Right cardiac atrium (tissue), 5 donors: Measurements from ENCODE around the gene SMARCA2. TPM values are rescaled to one million over a fixed set of nuclear protein-coding genes. Genes with fewer than 3 reads are reported as not detected.
A peak's percentile ranks its signal among the peaks of the same experiment; 100 is the strongest.

Experiments
- ATAC-seq, 2 donors: fragments of 200-7000 bp; cut with Tn5 transposase; one replicate each; pipeline versions ENCODE4 v1.8.0 to v1.9.1; 2020; ENCODE audit warnings: moderate library complexity in 2 of 2, mild to moderate bottlenecking in 1 of 2
- DNase-seq, 3 donors: peaks; one replicate each; pipeline ENCODE4 v3.0.0-alpha.2; 2020
- H3K27ac ChIP-seq: one replicate; pipeline ENCODE4 v1.5.1; 2013; ENCODE audit warnings: mild to moderate bottlenecking, low read length, control low read depth, moderate library complexity
- H3K27me3 ChIP-seq: one replicate; pipeline ENCODE4 v1.6.1; 2013; ENCODE audit not compliant: control insufficient read depth, insufficient read depth
- H3K4me1 ChIP-seq: one replicate; pipeline ENCODE4 v1.6.1; 2013; ENCODE audit warnings: low read length; ENCODE audit not compliant: control insufficient read depth, insufficient read depth
- H3K4me3 ChIP-seq: one replicate; pipeline ENCODE4 v1.5.1; 2013; ENCODE audit warnings: low read length, control low read depth
- H3K9me3 ChIP-seq: one replicate; pipeline ENCODE4 v1.6.1; 2013; ENCODE audit warnings: low read length; ENCODE audit not compliant: control insufficient read depth
- WGBS: extraction: QIAGEN DNeasy Blood & Tissue Kit; methylation state at CpG from one replicate; pipeline ENCODE4 v1.1.7; 2013; 5-methylcytosine and 5-hydroxymethylcytosine counted together
- intact Hi-C, 4 donors: fragments of 100-400 bp; cut with DNase I; formaldehyde crosslinking; loops; one replicate each; pipeline versions ENCODE4 v1.11.0 to v1.14.0; 2022 to 2023
- polyA plus RNA-seq: library from polyadenylated mRNA; stranded (reverse); fragments of 200-250 nt; gene quantifications from one replicate; pipeline ENCODE4 v1.2.3, GENCODE V29; 2013
- total RNA-seq, 4 donors: library from RNA; stranded (reverse); fragmentation: NEBNext Ultra II Directional; extraction: Animal tissue kit (Norgen Biotek cat#: 25700); gene quantifications; one replicate each; pipeline ENCODE4 v1.2.1, GENCODE V29; 2021
- donor health status: healthy with polysubstance abuse.
- donor health status: DM: no; HTN: yes; CAD: no.
- donor health status: DM: no; HTN: no; CAD: no.
- donor health status: DM: no; HTN: yes; CAD: no; lungs with severe emphysema.
- donor health status: DM: yes; HTN: yes; CAD: no.

SMARCA2 gene
- total and polyA plus RNA-seq, 5 donors = 49.3 to 133 (median 104) TPM

DNA sequence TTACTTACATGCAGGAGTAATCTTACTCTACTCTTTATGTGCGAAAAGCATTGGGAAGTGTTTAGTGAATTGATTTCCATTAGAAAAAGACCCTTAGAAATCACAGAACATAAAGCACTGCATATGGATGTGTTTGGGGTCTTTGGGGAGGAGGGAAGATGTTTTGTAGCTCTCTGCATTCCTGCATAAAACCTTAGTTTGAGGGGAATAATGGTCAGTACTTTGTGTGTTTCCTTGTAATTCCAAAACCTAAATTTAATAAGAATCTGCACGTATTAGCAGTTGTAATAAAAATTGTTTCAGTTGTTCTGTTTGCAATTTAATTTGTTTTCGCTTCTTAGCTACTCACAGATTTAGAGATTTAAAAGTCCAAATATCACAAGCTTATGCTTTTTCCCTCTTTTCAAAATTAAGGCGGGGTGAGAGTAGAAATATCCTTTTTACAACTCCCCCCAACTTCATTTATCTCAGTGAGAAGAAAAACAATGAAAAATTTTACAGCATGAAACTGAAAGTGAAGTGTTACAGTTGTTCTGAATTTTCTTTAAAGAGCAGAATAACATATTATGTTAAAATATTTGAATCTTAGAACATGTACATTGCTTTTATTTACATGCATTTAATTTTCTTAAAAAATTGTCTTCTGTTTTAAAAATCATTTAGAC is 143.8 kb downstream of the SMARCA2 start:
- Histone ChIP-seq H3K27ac (no peak overlapping the region), H3K4me3 (peak overlapping the region; percentile 97), H3K4me1 (peaks cover 3% of the 10 kb centered on the region), H3K9me3 (no peaks in the 10 kb centered on the region), H3K27me3 (no peaks in the 10 kb centered on the region)
- WGBS = 14% methylated on average over 4 of the region's 4 CpGs
- intact Hi-C loops = no loop called here
- ATAC-seq (no peak), DNase-seq (no peak)

DNA sequence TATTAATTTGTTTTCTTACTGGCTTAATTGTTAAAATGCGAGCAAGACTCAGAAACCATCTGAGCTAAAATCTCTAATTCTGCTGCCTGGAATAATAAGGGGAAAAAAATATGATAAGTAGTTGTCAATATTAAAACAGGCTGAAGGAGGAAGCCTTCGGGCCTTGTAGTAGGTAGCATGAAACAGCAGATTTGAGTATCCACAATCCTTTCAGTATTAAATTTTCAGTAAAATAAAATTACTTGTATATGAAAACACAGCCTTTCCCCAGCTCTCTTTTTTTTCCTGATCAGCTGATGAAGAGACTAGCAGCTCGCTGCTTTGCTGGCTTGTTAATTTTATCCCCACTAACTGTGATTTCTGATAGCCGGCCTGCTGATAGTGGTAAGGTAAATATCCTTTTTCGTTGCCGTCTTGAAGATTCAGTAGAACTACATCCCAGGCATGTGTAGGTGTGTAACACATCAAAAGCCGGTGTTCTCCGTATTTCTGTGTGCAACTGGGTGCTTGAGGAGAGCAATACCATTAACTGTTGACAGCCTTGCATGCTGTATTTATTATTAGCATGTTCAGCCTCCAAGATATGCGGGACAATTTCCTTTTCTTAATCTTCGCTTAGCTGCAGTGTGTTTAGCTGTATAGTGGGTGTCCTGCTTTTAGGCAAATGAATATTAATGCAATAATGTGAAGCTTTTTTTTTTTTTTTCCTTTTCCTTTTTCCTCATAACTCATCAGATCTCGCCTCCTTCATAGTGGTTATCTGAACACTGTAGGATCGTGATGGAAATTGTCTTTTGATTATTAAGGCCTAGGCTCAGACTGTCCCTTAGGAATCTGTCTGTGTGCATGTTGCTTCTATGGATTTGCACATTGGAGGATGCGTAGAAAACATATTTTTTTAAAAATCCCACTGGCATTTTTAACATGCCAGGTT is 144.6 kb downstream of the SMARCA2 start:
- WGBS = 8% methylated on average over 13 of the region's 13 CpGs
- ATAC-seq = peak; percentile 18 to 32
- intact Hi-C loops = no loop called here
- peak overlapping the region; percentile 47 for H3K4me3 ChIP-seq
- no peaks in the 10 kb centered on the region for H3K9me3 ChIP-seq
- DNase-seq = no peak
- no peaks in the 10 kb centered on the region for H3K27me3 ChIP-seq
- H3K4me1 ChIP-seq = peaks cover 3% of the 10 kb centered on the region
- H3K27ac ChIP-seq = peak overlapping the region; percentile 62

DNA sequence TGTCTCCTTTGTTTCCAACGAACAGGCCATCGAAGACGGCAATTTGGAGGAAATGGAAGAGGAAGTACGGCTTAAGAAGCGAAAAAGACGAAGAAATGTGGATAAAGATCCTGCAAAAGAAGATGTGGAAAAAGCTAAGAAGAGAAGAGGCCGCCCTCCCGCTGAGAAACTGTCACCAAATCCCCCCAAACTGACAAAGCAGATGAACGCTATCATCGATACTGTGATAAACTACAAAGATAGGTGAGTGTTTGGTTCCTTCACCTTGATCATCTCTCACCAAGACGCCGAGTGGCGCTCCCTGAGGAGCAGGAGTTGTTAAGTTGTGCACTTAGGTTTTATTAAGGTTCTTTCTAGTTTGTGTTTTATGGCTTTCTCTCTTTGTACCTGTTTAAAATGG is 146.5 kb downstream of the SMARCA2 start:
- no peak overlapping the region for H3K27ac ChIP-seq
- ATAC-seq (no peak), DNase-seq (peak in 1 of 3 donors; percentile 21)
- intact Hi-C loops = no loop called here
- 88% methylated on average over 13 of the region's 13 CpGs for WGBS
- H3K4me3 ChIP-seq = no peak overlapping the region
- no peaks in the 10 kb centered on the region for H3K9me3 ChIP-seq
- H3K27me3 ChIP-seq = no peaks in the 10 kb centered on the region
- H3K4me1 ChIP-seq = peaks cover 3% of the 10 kb centered on the region

DNA sequence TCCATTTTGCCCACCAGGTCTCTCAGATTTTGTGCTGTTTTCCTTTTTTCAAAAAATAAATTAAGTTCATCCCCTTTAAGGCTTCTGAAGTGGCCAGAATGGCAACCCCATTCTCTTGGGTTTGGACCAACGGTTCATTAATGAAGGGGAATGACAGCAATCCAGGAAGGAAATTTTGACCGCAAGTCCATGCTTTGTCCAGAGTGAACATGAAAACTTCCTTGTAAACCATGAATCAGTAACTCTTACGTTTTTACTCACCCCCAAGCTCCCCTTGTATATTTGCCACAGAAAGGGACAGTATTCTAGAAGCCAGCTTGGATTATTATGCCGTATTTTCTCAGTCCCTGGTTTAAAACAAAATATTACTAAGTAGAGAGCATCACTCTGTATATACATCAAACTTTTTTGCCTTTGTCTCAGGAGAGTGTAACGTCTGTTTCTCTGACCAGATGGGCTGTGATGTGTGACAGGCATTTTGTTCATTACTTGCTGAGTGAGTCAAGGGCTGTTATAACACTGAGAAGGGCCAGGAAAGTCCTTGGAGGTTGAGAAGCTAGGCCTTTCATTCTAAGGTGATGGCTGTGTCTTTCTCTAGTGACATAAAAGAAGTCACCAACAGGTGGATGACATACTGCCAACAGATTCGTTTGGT is 148.2 kb downstream of the SMARCA2 start:
- H3K27me3 ChIP-seq = no peaks in the 10 kb centered on the region
- H3K9me3 ChIP-seq = no peaks in the 10 kb centered on the region
- intact Hi-C loops = no loop called here
- no peak overlapping the region for H3K27ac ChIP-seq
- no peak for DNase-seq
- 72% methylated on average over 6 of the region's 6 CpGs for WGBS
- no peak overlapping the region for H3K4me3 ChIP-seq
- ATAC-seq = no peak
- no peaks in the 10 kb centered on the region for H3K4me1 ChIP-seq

DNA sequence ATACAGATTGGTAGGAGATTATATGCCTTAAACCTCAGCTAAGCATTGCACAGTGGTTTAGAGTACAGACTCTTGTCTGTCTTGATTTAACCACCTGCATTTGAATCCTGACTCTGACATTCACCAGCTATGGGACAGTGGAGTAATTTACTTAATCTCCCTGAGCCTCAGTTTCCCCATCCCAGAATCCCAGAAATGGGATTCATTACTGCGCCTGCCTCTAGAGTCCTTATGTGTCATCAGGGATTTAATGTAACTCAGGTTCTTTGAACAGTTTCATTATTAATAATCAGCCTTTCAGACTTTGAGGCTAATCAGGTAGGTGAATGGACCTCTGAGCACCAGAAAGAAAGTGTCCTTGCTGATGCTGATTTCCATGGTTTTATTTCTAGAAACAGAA is 149.1 kb downstream of the SMARCA2 start:
- H3K9me3 ChIP-seq = no peaks in the 10 kb centered on the region
- no peak for ATAC-seq
- no peak for DNase-seq
- no peak overlapping the region for H3K4me3 ChIP-seq
- WGBS = 100% methylated on average over 1 of the region's 1 CpG
- no peak overlapping the region for H3K27ac ChIP-seq
- H3K4me1 ChIP-seq = no peaks in the 10 kb centered on the region
- no peaks in the 10 kb centered on the region for H3K27me3 ChIP-seq
- intact Hi-C loops = no loop called here

DNA sequence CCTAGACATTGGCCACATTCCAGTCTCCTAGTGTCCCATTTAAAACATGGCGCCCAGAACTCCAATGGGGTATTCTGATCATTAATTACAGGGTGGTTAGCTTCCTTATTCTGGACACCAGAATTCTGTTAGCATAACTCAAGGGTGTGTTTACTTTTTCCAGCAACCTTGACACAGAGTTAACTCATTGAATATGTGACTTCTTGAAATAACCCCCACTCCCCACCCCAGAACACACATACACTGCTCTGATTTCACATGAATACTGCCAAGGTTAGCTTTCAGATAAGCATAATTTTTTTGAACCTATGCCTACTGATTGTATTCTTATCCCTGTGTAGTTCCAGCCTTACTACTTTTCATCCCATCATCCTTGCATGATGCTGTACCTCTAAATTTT is 151.1 kb downstream of the SMARCA2 start:
- intact Hi-C loops = no loop called here
- Histone ChIP-seq H3K27ac (no peak overlapping the region), H3K4me1 (no peaks in the 10 kb centered on the region), H3K9me3 (no peaks in the 10 kb centered on the region), H3K4me3 (no peak overlapping the region), H3K27me3 (no peaks in the 10 kb centered on the region)
- DNase-seq (no peak), ATAC-seq (no peak)
- 100% methylated on average over 1 of the region's 1 CpG for WGBS

DNA sequence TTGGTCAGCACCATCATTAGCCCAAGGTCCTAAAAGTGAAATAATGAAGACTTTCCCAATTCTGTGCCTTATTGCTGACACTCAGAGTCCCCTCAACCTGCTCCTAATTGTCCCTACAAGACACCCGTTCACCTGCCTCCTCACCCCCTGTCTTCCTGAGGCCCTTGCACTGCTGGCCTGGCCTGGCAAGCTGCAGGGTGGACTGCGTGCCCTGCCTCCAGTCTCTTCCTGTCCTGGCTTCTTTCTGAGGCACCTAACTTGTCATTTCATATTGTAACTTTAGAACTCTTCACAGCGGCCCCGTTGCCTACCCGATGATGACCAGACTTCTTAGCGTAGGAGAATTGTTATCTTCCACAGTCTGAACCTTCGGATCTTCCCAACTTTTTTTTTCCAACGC is 153.9 kb downstream of the SMARCA2 start:
- 83% methylated on average over 8 of the region's 8 CpGs for WGBS
- no peak overlapping the region for H3K4me3 ChIP-seq
- no peaks in the 10 kb centered on the region for H3K9me3 ChIP-seq
- H3K27ac ChIP-seq = no peak overlapping the region
- DNase-seq = no peak
- H3K27me3 ChIP-seq = no peaks in the 10 kb centered on the region
- peaks cover 3% of the 10 kb centered on the region for H3K4me1 ChIP-seq
- intact Hi-C loops = no loop called here
- no peak for ATAC-seq

DNA sequence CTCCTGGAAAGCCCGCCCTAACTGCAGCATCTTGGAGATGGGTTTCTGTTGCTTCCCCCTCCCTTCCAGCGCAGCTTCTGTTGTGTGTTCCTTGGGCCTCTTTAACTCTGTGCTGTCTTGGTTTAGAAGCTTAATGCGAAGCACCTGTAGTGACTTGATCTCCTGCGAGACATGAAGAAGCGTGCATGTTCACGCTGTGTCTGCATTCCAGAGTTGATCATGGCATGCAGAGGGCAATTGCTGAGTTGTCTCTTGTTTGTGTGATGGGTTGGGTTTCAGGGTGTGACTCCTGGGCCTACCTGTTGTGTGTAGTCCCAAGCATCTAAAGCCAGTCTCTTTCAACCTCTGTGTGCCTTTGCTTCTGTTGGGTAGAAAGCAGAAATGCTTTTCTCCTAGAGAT is 155.6 kb downstream of the SMARCA2 start:
- H3K9me3 ChIP-seq = no peaks in the 10 kb centered on the region
- intact Hi-C loops = no loop called here
- ATAC-seq (no peak), DNase-seq (no peak)
- WGBS = 99% methylated on average over 6 of the region's 6 CpGs
- no peak overlapping the region for H3K27ac ChIP-seq
- no peak overlapping the region for H3K4me3 ChIP-seq
- H3K4me1 ChIP-seq = peaks cover 3% of the 10 kb centered on the region
- H3K27me3 ChIP-seq = no peaks in the 10 kb centered on the region

DNA sequence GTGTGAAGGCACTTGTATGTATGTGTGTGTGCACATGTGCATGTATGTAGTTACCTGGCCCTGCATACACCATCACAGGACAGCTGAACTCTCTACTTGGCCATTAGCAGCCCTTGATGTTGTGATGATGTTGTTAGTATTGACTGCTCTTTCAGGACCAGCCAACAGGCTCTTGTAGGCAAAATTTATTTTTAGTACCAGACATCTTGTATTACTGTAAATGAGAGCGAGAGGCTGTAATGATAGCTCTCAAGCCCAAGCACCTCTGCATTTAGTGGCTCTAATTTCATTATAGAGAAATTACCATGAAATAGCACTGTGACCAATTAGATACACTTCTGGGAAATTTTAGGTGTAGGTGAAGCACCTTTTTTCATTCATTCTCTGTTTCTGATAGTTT is 158.0 kb downstream of the SMARCA2 start:
- WGBS = 79% methylated on average over 1 of the region's 1 CpG
- no peaks in the 10 kb centered on the region for H3K27me3 ChIP-seq
- no peak for ATAC-seq
- peaks cover 3% of the 10 kb centered on the region for H3K4me1 ChIP-seq
- H3K27ac ChIP-seq = no peak overlapping the region
- intact Hi-C loops = no loop called here
- no peaks in the 10 kb centered on the region for H3K9me3 ChIP-seq
- no peak overlapping the region for H3K4me3 ChIP-seq
- no peak for DNase-seq

DNA sequence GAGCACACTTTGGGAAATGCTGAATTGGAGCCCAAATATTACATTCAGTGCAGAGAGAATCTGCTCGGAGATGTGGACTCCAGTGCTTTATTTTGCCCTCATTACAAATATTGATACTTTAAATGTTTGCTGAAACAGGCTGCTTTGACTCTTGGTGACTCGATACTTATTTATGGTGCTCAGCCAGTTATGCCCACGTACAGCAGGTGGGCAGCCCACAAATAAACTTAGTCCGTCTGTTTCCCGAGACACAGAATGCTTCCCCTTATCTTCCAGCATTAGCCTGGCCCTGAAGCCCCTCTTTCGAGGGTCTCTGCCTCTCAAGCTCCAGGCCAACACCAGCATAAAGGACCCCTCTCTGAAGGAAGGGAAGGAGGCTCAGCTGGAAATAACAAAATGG is 158.7 kb downstream of the SMARCA2 start:
- intact Hi-C loops = no loop called here
- no peak overlapping the region for H3K27ac ChIP-seq
- WGBS = 92% methylated on average over 6 of the region's 6 CpGs
- no peaks in the 10 kb centered on the region for H3K9me3 ChIP-seq
- no peaks in the 10 kb centered on the region for H3K27me3 ChIP-seq
- peaks cover 3% of the 10 kb centered on the region for H3K4me1 ChIP-seq
- H3K4me3 ChIP-seq = no peak overlapping the region
- DNase-seq (no peak), ATAC-seq (no peak)

DNA sequence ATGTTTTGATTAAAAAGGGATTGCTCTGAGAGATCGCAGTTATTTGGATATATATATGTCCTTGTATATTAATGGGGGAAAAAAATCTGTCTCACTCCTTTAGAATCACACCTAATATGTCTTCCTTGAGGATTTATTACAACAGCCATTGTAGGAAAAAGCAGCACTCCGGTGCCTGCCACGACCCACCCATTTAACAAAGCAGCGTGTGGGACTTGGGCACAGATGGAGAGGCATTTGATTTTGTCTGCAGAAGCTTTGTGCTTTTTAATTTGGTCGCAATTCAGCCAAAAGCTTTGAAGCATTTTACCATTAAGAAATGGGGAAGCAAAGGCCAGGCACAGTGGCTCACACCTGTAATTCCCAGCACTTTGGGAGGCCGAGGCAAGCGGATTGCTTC is 159.2 kb downstream of the SMARCA2 start:
- H3K9me3 ChIP-seq = no peaks in the 10 kb centered on the region
- no peaks in the 10 kb centered on the region for H3K27me3 ChIP-seq
- peaks cover 3% of the 10 kb centered on the region for H3K4me1 ChIP-seq
- intact Hi-C loops = no loop called here
- H3K27ac ChIP-seq = no peak overlapping the region
- no peak for DNase-seq
- no peak overlapping the region for H3K4me3 ChIP-seq
- ATAC-seq = no peak
- 96% methylated on average over 7 of the region's 7 CpGs for WGBS
